Measurements from ENCODE around the gene NKD1. TPM values are rescaled to one million over a fixed set of nuclear protein-coding genes. Genes with fewer than 3 reads are reported as not detected.
A peak's percentile ranks its signal among the peaks of the same experiment; 100 is the strongest.

NKD1 gene
- total and polyA plus RNA-seq, 2 donors (not counting 1 experiment from before 2014, with no cell fraction given): 0.16 to 1.9 TPM

DNA sequence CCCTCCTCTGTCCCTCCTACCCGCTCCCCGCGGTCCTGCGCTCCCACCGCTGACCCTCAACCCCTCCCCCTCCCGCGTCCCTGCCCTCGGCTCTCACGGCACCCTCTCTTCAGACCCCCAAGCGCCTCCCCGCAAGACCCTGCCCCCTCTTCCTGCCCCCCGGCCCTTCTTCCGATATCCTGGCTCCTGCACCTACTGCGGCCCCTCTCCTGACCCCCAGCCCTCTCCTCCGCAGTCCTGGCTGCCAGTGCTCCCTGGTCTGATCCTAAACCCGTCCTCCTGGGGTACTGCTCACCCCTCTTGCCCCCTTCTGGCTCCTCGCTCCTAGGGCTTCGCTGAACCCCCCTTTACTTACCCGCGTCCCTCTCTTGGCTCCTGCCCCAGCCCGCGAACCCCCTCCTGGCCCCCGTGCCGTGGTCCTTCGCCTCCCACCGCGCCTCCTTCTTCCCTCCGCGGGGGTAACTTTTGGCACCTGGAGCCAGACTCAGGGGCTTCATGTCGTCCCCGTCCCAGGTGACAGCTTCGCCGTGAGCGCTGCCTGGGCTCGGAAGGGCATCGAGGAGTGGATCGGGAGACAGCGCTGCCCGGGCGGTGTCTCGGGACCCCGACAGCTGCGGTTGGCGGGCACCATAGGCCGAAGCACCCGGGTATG lies 839 bp downstream of the NKD1 start:
- H3K27me3 Mint-ChIP-seq: peaks cover 32% of the 10 kb centered on the region
- H3K4me1 ChIP-seq (ENCODE audit: control insufficient read depth in 2 of 2, insufficient read depth in 2 of 2, low read length in 2 of 2): peaks cover 6 to 12% of the 10 kb centered on the region in 2 donors
- H3K4me3 Mint-ChIP-seq: peak overlapping the region; percentile 78
- H3K4me1 Mint-ChIP-seq: peaks cover 7% of the 10 kb centered on the region
- H3K36me3 ChIP-seq (replicated peaks in 1 of 2; ENCODE audit: control extremely low read depth in 1 of 2, control insufficient read depth in 1 of 2, extremely low read depth in 1 of 2, insufficient read depth in 2 of 2, low read length in 1 of 2): no peaks in the 10 kb centered on the region
- peaks cover 0 to 23% (median 0%) of the 10 kb centered on the region in 4 experiments for H3K27me3 ChIP-seq (replicated peaks in 1 of 4; ENCODE audit: control extremely low read depth in 1 of 4, control insufficient read depth in 3 of 4, insufficient read depth in 4 of 4, low read length in 3 of 4)
- H3K27ac ChIP-seq (ENCODE audit: low read length in 2 of 2): no peak overlapping the region
- ATAC-seq (ENCODE audit: low read depth) (no peak), DNase-seq (peak; percentile 23)
- peaks cover 0 to 4% (median 0%) of the 10 kb centered on the region in 3 donors for H3K9me3 ChIP-seq (ENCODE audit: control extremely low read depth in 1 of 3, control insufficient read depth in 2 of 3, insufficient read depth in 1 of 3, low read length in 2 of 3)
- peak overlapping the region; percentile 96 for H3K4me2 ChIP-seq (replicated peaks; ENCODE audit: low read depth, low read length, poor library complexity, severe bottlenecking)
- H2AFZ ChIP-seq (ENCODE audit: insufficient read depth, low read depth, low read length, poor library complexity, severe bottlenecking): peak overlapping the region; percentile 92
- TF ChIP-seq EZH2 (IDR thresholded peaks at IDR 0.05; ENCODE audit: borderline replicate concordance, insufficient read depth, low read depth, low read length, poor library complexity, severe bottlenecking): no peak
- TF ChIP-seq, protein P1, sequence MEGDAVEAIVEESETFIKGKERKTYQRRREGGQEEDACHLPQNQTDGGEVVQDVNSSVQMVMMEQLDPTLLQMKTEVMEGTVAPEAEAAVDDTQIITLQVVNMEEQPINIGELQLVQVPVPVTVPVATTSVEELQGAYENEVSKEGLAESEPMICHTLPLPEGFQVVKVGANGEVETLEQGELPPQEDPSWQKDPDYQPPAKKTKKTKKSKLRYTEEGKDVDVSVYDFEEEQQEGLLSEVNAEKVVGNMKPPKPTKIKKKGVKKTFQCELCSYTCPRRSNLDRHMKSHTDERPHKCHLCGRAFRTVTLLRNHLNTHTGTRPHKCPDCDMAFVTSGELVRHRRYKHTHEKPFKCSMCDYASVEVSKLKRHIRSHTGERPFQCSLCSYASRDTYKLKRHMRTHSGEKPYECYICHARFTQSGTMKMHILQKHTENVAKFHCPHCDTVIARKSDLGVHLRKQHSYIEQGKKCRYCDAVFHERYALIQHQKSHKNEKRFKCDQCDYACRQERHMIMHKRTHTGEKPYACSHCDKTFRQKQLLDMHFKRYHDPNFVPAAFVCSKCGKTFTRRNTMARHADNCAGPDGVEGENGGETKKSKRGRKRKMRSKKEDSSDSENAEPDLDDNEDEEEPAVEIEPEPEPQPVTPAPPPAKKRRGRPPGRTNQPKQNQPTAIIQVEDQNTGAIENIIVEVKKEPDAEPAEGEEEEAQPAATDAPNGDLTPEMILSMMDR (IDR thresholded peaks at IDR 0.05): no peak
- H3K27ac Mint-ChIP-seq: no peak overlapping the region
- POLR2A ChIA-PET: no interaction called here
- H3K4me3 ChIP-seq (ENCODE audit: control extremely low read depth in 1 of 5, extremely low read depth in 1 of 5, insufficient read depth in 1 of 5, low read depth in 2 of 5, low read length in 4 of 5): peak overlapping the region in 4 of 5 experiments; percentile 22 to 72 (median 53)
- H4K20me1 ChIP-seq (ENCODE audit: control insufficient read depth, insufficient read depth, low read length, poor library complexity, severe bottlenecking): no peaks in the 10 kb centered on the region
- H3K9ac ChIP-seq (ENCODE audit: low read length): peak overlapping the region; percentile 73
- WGBS (ENCODE audit: insufficient coverage): 36% methylated on average over 45 of the region's 46 CpGs
- CTCF ChIA-PET: no interaction called here
- no peaks in the 10 kb centered on the region for H3K9me3 Mint-ChIP-seq (ENCODE audit: insufficient read depth)
- intact Hi-C loops (cut with micrococcal nuclease): loop anchor here (1.0 to 5.0 kb wide), 7 partner anchors 40 to 522 kb away; partner anchors contain the start of genes CNEP1R1, SNX20 and TENT4B
- H3K79me2 ChIP-seq (ENCODE audit: control insufficient read depth, insufficient read depth, low read length): no peaks in the 10 kb centered on the region

DNA sequence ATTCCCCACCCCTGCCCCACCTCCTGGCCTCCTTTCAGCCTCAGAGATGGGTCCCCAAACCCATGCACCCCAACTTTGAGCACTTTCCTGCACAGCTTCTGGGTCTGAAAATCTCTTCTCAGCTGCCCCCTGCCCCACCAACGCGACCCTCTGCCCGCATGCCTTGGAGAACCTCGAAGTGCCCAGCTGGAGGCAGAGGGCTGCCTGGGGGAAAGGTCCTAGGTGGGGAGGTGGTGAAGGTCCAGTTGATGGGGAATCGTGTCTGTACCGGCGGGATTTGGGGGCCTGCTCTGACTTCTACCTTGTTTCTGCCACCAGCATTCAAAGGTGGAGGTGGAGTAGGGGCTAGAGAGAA lies 1.3 kb downstream of the NKD1 start:
- intact Hi-C loops (cut with micrococcal nuclease): loop anchor here (5.0 kb wide), 3 partner anchors 133 to 522 kb away; partner anchors contain the start of genes CNEP1R1, SNX20 and TENT4B
- peaks cover 0 to 4% (median 0%) of the 10 kb centered on the region in 3 donors for H3K9me3 ChIP-seq (ENCODE audit: control extremely low read depth in 1 of 3, control insufficient read depth in 2 of 3, insufficient read depth in 1 of 3, low read length in 2 of 3)
- H3K4me1 ChIP-seq (ENCODE audit: control insufficient read depth in 2 of 2, insufficient read depth in 2 of 2, low read length in 2 of 2): peaks cover 6 to 12% of the 10 kb centered on the region in 2 donors
- H4K20me1 ChIP-seq (ENCODE audit: control insufficient read depth, insufficient read depth, low read length, poor library complexity, severe bottlenecking): no peaks in the 10 kb centered on the region
- H3K79me2 ChIP-seq (ENCODE audit: control insufficient read depth, insufficient read depth, low read length): no peaks in the 10 kb centered on the region
- peaks cover 27% of the 10 kb centered on the region for H3K27me3 Mint-ChIP-seq
- H2AFZ ChIP-seq (ENCODE audit: insufficient read depth, low read depth, low read length, poor library complexity, severe bottlenecking): peak overlapping the region; percentile 92
- no peaks in the 10 kb centered on the region for H3K9me3 Mint-ChIP-seq (ENCODE audit: insufficient read depth)
- H3K36me3 ChIP-seq (replicated peaks in 1 of 2; ENCODE audit: control extremely low read depth in 1 of 2, control insufficient read depth in 1 of 2, extremely low read depth in 1 of 2, insufficient read depth in 2 of 2, low read length in 1 of 2): no peaks in the 10 kb centered on the region
- H3K27ac Mint-ChIP-seq: no peak overlapping the region
- ATAC-seq (ENCODE audit: low read depth) (no peak), DNase-seq (no peak)
- H3K4me3 Mint-ChIP-seq: peak overlapping the region; percentile 62
- CTCF ChIA-PET: no interaction called here
- WGBS (ENCODE audit: insufficient coverage): 95% methylated on average over 4 of the region's 7 CpGs
- no peak overlapping the region for H3K4me3 ChIP-seq (ENCODE audit: control extremely low read depth in 1 of 5, extremely low read depth in 1 of 5, insufficient read depth in 1 of 5, low read depth in 2 of 5, low read length in 4 of 5)
- H3K4me2 ChIP-seq (replicated peaks; ENCODE audit: low read depth, low read length, poor library complexity, severe bottlenecking): no peak overlapping the region
- no peak overlapping the region for H3K27ac ChIP-seq (ENCODE audit: low read length in 2 of 2)
- peaks cover 0 to 23% (median 0%) of the 10 kb centered on the region in 4 experiments for H3K27me3 ChIP-seq (replicated peaks in 1 of 4; ENCODE audit: control extremely low read depth in 1 of 4, control insufficient read depth in 3 of 4, insufficient read depth in 4 of 4, low read length in 3 of 4)
- POLR2A ChIA-PET: no interaction called here
- H3K4me1 Mint-ChIP-seq: peaks cover 7% of the 10 kb centered on the region
- TF ChIP-seq EZH2 (IDR thresholded peaks at IDR 0.05; ENCODE audit: borderline replicate concordance, insufficient read depth, low read depth, low read length, poor library complexity, severe bottlenecking): no peak
- TF ChIP-seq, protein P1 (IDR thresholded peaks at IDR 0.05): no peak
- no peak overlapping the region for H3K9ac ChIP-seq (ENCODE audit: low read length)
